Memory B cell (primary cell): ENCODE results near the gene EXO1.
"Not testable (repeated sequence)": the region's sequence is repeated elsewhere in the genome, so short reads cannot be mapped to it uniquely, and the experiment has no call there.

Source experiments
- ATAC-seq: fragments of 150-1000 bp; cut with Tn5 transposase; 2 replicates; pipeline ENCODE4 v1.10.0; 2021; ENCODE audit warnings: low read depth, mild to moderate bottlenecking, moderate library complexity
- DNase-seq, 2 donors: peaks; one replicate each; pipeline ENCODE4 v3.0.0; 2022; ENCODE audit warnings: low spot score in 2 of 2
- H3K27ac Mint-ChIP-seq: one replicate; pipeline ENCODE4 v1.8.0; 2022; ENCODE audit warnings: mild to moderate bottlenecking, moderate library complexity, mixed read lengths
- H3K27me3 Mint-ChIP-seq: one replicate; pipeline ENCODE4 v1.8.0; 2022; ENCODE audit warnings: mixed read lengths
- H3K36me3 Mint-ChIP-seq: one replicate; pipeline ENCODE4 v1.8.0; 2022; ENCODE audit warnings: mild to moderate bottlenecking, mixed read lengths
- H3K4me1 Mint-ChIP-seq: one replicate; pipeline ENCODE4 v1.8.0; 2022; ENCODE audit warnings: mixed read lengths
- H3K4me3 Mint-ChIP-seq: one replicate; pipeline ENCODE4 v1.8.0; 2022; ENCODE audit warnings: mild to moderate bottlenecking, moderate library complexity, mixed read lengths
- H3K9me3 Mint-ChIP-seq: one replicate; pipeline ENCODE4 v1.8.0; 2022; ENCODE audit warnings: mixed read lengths

EXO1 gene

GRCh38 chr1:241847796-241848685 is at the start of gene EXO1:
TSS of gene EXO1 (plus strand) at chr1:241848204. CDS start at chr1:241850426, 2,222 bp downstream.
- peaks cover 10% of the 10 kb centered on the region for H3K4me1 Mint-ChIP-seq
- no peaks in the 10 kb centered on the region for H3K9me3 Mint-ChIP-seq
- H3K4me3 Mint-ChIP-seq: peak within 1 kb of the TSS; percentile 98
- peak; percentile 87 to 97 for DNase-seq
- H3K27me3 Mint-ChIP-seq: no peaks in the 10 kb centered on the region
- peak; percentile 95 for ATAC-seq
- peak within 1 kb of the TSS; percentile 95 for H3K27ac Mint-ChIP-seq
- no peaks in the 10 kb centered on the region for H3K36me3 Mint-ChIP-seq

GRCh38 chr1:241799416-241799815 is 48.6 kb upstream of the EXO1 start:
- no peaks in the 10 kb centered on the region for H3K36me3 Mint-ChIP-seq
- no peaks in the 10 kb centered on the region for H3K4me1 Mint-ChIP-seq
- H3K27me3 Mint-ChIP-seq: peaks cover 2% of the 10 kb centered on the region
- H3K9me3 Mint-ChIP-seq: no peaks in the 10 kb centered on the region
- H3K4me3 Mint-ChIP-seq: no peak overlapping the region
- ATAC-seq (no peak), DNase-seq (no peak)
- no peak overlapping the region for H3K27ac Mint-ChIP-seq

- H3K9me3 Mint-ChIP-seq: no peaks in the 10 kb centered on the region
- no peaks in the 10 kb centered on the region for H3K27me3 Mint-ChIP-seq
- no peak for DNase-seq
- no peaks in the 10 kb centered on the region for H3K4me1 Mint-ChIP-seq
- ATAC-seq: no peak
- H3K27ac Mint-ChIP-seq: no peak overlapping the region
- H3K4me3 Mint-ChIP-seq: no peak overlapping the region
- no peaks in the 10 kb centered on the region for H3K36me3 Mint-ChIP-seq
These were observed 47.4 kb upstream of the EXO1 start for GRCh38 chr1:241800640-241801039.

GRCh38 chr1:241802863-241803262 is 45.1 kb upstream of the EXO1 start:
- no peak overlapping the region for H3K4me3 Mint-ChIP-seq
- no peak for DNase-seq
- no peaks in the 10 kb centered on the region for H3K27me3 Mint-ChIP-seq
- no peak overlapping the region for H3K27ac Mint-ChIP-seq
- H3K36me3 Mint-ChIP-seq: no peaks in the 10 kb centered on the region
- ATAC-seq: no peak
- no peaks in the 10 kb centered on the region for H3K9me3 Mint-ChIP-seq
- H3K4me1 Mint-ChIP-seq: no peaks in the 10 kb centered on the region

- H3K9me3 Mint-ChIP-seq, H3K4me1 Mint-ChIP-seq, H3K36me3 Mint-ChIP-seq, H3K4me3 Mint-ChIP-seq, H3K27ac Mint-ChIP-seq, DNase-seq, ATAC-seq, H3K27me3 Mint-ChIP-seq: not testable (repeated sequence)
These were observed 43.3 kb upstream of the EXO1 start for GRCh38 chr1:241804706-241805105.

GRCh38 chr1:241808265-241808664 is 39.7 kb upstream of the EXO1 start:
- no peak for ATAC-seq
- no peaks in the 10 kb centered on the region for H3K4me1 Mint-ChIP-seq
- no peak for DNase-seq
- no peak overlapping the region for H3K27ac Mint-ChIP-seq
- H3K4me3 Mint-ChIP-seq: no peak overlapping the region
- no peaks in the 10 kb centered on the region for H3K36me3 Mint-ChIP-seq
- no peaks in the 10 kb centered on the region for H3K9me3 Mint-ChIP-seq
- H3K27me3 Mint-ChIP-seq: no peaks in the 10 kb centered on the region

GRCh38 chr1:241810769-241811405 is 37.1 kb upstream of the EXO1 start:
- Mint-ChIP-seq H3K36me3 (no peaks in the 10 kb centered on the region), H3K4me3 (no peak overlapping the region), H3K9me3 (no peaks in the 10 kb centered on the region), H3K27me3 (no peaks in the 10 kb centered on the region), H3K4me1 (no peaks in the 10 kb centered on the region), H3K27ac (no peak overlapping the region)
- no peak for DNase-seq
- ATAC-seq: peak; percentile 60

- no peak for ATAC-seq
- no peaks in the 10 kb centered on the region for H3K36me3 Mint-ChIP-seq
- no peak for DNase-seq
- H3K27me3 Mint-ChIP-seq: no peaks in the 10 kb centered on the region
- H3K4me1 Mint-ChIP-seq: peaks cover 11% of the 10 kb centered on the region
- H3K9me3 Mint-ChIP-seq: no peaks in the 10 kb centered on the region
- no peak overlapping the region for H3K4me3 Mint-ChIP-seq
- H3K27ac Mint-ChIP-seq: no peak overlapping the region
These were observed 34.2 kb upstream of the EXO1 start for GRCh38 chr1:241813768-241814320.

GRCh38 chr1:241816008-241816407 is 32.0 kb upstream of the EXO1 start:
- Mint-ChIP-seq H3K36me3 (no peaks in the 10 kb centered on the region), H3K4me3 (no peak overlapping the region), H3K4me1 (peaks cover 11% of the 10 kb centered on the region), H3K27ac (no peak overlapping the region), H3K9me3 (no peaks in the 10 kb centered on the region), H3K27me3 (peaks cover 2% of the 10 kb centered on the region)
- DNase-seq (no peak), ATAC-seq (no peak)

- Mint-ChIP-seq H3K9me3 (no peaks in the 10 kb centered on the region), H3K4me3 (no peak overlapping the region), H3K27ac (no peak overlapping the region), H3K27me3 (peaks cover 2% of the 10 kb centered on the region), H3K36me3 (no peaks in the 10 kb centered on the region), H3K4me1 (peaks cover 11% of the 10 kb centered on the region)
- DNase-seq (no peak), ATAC-seq (no peak)
These were observed 30.6 kb upstream of the EXO1 start for GRCh38 chr1:241817331-241817792.

- DNase-seq (no peak), ATAC-seq (peak; percentile 78)
- Mint-ChIP-seq H3K4me3 (no peak overlapping the region), H3K4me1 (peaks cover 11% of the 10 kb centered on the region), H3K36me3 (no peaks in the 10 kb centered on the region), H3K27ac (peak overlapping the region; percentile 3), H3K27me3 (peaks cover 2% of the 10 kb centered on the region), H3K9me3 (peaks cover 1% of the 10 kb centered on the region)
These were observed 29.9 kb upstream of the EXO1 start for GRCh38 chr1:241817956-241818612.

GRCh38 chr1:241819340-241819866 is 28.6 kb upstream of the EXO1 start:
- Mint-ChIP-seq H3K9me3 (peaks cover 2% of the 10 kb centered on the region), H3K4me3 (no peak overlapping the region), H3K27ac (no peak overlapping the region), H3K27me3 (peaks cover 6% of the 10 kb centered on the region), H3K36me3 (no peaks in the 10 kb centered on the region), H3K4me1 (peaks cover 11% of the 10 kb centered on the region)
- DNase-seq (no peak), ATAC-seq (no peak)

- H3K27me3 Mint-ChIP-seq: peaks cover 7% of the 10 kb centered on the region
- H3K27ac Mint-ChIP-seq: no peak overlapping the region
- no peak for ATAC-seq
- peaks cover 11% of the 10 kb centered on the region for H3K4me1 Mint-ChIP-seq
- H3K4me3 Mint-ChIP-seq: no peak overlapping the region
- H3K36me3 Mint-ChIP-seq: no peaks in the 10 kb centered on the region
- peaks cover 2% of the 10 kb centered on the region for H3K9me3 Mint-ChIP-seq
- DNase-seq: no peak
These were observed 26.6 kb upstream of the EXO1 start for GRCh38 chr1:241821363-241821762.

- Mint-ChIP-seq H3K27ac (no peak overlapping the region), H3K4me1 (peaks cover 5% of the 10 kb centered on the region), H3K27me3 (peaks cover 7% of the 10 kb centered on the region), H3K4me3 (no peak overlapping the region), H3K9me3 (peaks cover 2% of the 10 kb centered on the region), H3K36me3 (no peaks in the 10 kb centered on the region)
- no peak for DNase-seq
- no peak for ATAC-seq
These were observed 25.2 kb upstream of the EXO1 start for GRCh38 chr1:241822846-241823245.
